ENCODE results near the gene KIF18B.

DNA sequence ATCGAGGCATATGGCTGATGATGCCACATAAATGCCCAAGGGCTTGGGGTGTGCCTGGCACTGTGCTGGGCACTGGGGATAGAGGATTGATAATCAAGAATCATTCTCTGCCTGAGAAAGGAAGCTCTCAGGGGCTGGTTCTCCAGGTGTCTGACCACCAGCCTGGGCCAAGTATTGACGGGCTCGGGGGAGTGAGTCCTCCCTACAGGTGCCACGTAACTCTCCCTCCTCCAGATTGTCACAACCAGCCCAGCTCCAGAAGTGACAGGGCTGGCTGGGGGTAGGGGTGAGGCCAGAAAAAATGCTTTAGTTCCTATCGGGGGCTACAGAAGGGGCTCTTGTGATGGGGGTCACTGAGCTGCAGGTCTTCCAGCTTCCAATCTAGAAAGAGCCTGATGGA is 31.2 kb upstream of the KIF18B start:
- TF ChIP-seq, protein P1, sequence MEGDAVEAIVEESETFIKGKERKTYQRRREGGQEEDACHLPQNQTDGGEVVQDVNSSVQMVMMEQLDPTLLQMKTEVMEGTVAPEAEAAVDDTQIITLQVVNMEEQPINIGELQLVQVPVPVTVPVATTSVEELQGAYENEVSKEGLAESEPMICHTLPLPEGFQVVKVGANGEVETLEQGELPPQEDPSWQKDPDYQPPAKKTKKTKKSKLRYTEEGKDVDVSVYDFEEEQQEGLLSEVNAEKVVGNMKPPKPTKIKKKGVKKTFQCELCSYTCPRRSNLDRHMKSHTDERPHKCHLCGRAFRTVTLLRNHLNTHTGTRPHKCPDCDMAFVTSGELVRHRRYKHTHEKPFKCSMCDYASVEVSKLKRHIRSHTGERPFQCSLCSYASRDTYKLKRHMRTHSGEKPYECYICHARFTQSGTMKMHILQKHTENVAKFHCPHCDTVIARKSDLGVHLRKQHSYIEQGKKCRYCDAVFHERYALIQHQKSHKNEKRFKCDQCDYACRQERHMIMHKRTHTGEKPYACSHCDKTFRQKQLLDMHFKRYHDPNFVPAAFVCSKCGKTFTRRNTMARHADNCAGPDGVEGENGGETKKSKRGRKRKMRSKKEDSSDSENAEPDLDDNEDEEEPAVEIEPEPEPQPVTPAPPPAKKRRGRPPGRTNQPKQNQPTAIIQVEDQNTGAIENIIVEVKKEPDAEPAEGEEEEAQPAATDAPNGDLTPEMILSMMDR (IDR thresholded peaks at IDR 0.05): no peak
- TF ChIP-seq POLR2A (IDR thresholded peaks at IDR 0.05): no peak
- TF ChIP-seq POLR2AphosphoS5 (IDR thresholded peaks at IDR 0.05): no peak
